GM19438 (cell line): Measurements from ENCODE around the gene SASH3.

ENCODE experiments used
- ATAC-seq: cut with Tn5 transposase; IDR thresholded peaks from one replicate; pipeline ENCODE4 v1.9.1; 2021; ENCODE audit warnings: low read depth; ENCODE audit not compliant: unreplicated experiment

SASH3 gene

DNA sequence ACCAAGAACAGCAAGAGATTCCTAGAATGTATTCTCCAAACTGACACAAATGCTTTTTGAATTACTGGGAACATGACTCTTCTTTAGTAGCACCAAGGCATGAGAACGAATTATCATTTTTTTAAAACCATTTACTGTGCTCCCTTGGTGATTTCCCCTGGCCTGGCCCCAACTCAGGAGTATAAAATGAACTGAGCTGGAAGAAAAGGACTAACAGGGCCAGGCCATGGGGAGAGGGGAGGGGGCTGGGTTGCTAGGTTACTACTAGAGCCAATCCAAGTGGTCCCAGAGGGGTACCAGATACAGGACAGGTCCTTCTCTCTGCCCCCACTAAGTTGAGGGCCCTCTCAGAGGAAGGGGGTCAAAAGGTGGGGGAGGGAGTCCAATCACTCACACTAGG lies 23.1 kb downstream of the SASH3 start:
- ATAC-seq, result no peak

DNA sequence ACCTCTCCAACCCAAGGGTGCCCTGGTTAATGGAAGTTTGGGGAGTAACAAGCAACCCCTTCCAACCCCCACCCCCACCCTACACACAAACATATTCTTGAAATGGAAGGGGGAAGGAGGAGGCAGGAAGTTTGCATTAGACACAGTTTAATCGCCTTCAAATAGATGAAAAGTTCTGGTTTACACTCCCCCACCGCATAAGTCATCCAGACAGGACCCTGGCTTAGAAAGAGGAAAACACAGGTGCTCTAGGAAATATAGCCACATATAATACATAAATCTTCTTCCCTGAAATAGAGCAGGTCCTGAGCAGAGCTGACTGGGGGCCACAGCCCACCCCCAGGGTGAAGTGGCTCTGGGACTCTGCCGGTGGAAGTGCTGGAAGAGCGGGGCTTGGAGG lies 25.1 kb downstream of the SASH3 start:
- no peak for ATAC-seq

DNA sequence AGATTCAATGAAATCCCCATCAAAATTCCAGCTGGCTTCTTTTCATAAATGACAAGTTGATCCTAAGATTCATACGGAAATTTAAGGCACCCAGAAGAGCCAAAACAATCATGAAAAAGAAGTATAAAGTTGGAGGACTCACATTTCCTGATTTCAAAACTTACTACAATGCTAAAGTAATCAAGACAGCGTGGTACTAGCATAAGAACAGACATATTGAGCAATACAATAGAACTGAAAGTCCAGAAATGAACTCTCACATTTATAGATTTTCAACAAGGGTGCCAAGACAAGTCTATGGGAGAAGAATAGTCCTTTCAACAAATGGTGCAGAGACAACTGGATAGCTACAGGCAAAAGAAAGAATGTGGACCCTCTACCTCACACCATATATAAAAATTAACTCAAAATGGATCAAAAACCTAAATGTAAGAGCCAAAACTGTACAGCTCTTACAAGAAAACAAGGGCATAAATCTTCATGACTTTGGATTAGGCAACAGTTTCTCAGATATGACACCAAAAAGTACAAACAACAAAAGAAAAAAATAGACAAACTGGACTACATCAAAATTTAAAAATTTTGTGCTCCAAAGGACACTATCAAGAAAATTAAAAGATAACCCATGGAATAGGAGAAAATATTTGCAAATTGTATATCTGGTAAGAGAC lies 28.5 kb downstream of the SASH3 start:
- no peak for ATAC-seq

DNA sequence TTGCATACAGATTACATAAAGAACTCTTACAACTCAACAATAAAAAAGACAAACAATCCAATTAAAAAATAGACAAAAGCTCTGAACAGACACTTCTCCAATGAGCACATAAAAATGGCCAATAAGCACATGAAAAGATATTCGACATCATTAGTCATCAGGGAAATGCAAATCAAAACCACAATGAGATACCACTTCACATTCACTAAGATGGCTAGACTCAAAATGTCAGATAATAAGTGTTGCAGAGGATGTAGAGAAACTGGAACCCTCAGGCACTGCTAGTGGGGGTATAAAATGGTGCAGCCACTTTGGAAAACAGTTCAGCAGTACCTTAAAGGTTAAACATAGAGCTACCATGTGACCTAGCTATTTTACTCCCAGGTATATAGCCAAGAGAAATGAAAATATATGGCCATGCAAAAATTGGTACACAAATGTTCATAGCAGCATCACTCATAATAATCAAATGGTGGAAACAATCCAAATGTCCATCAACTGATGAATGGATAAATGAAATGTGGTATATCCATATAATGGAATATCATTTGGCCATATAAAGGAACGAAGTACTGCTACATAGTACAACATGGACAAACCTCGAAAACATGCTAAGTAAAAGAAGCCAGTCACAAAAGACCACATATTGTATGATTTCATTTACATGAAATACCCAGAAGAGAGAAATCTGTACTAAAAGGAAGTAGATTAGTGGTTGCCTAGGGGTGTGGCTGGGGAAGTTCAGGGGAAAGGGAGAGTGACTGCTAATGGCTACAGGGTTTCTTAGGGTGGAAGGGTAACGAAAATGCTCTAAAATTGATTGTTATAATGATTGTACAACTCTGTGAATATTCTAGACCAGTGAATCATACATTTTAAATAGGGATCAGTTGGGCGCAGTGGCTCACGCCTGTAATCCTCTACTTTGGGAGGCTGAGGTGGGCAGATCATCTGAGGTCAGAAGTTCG lies 29.4 kb downstream of the SASH3 start:
- no peak for ATAC-seq

DNA sequence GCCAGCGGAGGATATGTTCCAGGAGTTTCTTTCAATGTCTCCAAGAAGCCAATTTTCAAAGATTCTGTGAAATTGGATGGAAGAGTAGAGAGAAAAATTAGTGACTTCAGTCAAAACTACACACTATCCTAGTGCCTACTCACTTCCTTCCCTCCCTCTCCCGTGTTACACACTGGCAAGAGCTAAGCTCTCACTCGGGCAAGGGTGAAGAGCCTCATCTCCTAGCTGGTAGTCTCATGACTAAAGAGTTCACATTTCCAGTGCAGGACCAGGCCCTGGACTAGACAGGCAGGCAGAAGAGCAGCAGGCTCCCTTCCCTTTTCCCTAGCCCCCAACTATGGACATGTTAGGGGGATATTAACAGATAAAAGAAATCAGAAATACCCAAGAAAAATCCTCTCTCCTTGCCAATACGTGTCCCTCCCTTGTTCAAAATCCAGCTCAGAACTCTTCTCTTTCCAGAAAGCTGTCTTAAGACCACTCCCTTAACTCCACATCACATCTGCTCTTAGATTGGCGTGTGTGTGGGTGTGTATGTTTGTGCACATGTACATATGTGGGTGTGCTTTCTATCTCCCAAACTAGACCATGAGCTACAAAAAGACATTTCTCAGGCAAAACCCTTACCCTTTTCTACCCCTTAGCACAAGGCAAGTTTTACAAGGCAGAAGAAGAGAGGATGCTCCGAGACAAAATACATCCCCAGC lies 34.1 kb downstream of the SASH3 start:
- ATAC-seq, result no peak

DNA sequence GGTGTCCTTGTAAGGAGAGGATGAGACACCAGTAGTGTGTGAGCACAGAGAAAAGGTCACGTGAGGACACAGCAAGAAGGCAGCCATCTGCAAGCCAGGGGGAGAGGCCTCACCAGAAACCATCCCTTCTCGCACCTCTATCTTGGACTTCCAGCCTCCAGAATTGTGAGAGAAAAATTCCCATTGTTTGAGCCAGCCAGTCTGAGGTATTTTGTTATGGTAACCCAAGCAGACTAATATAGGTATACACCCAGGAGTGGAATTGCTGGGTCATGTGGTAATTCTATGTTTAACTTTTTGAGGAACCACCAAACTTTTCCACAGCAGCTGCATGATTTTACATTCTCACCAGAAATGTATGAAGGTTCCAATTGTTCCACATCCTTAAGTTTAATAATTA lies 38.4 kb downstream of the SASH3 start:
- no peak for ATAC-seq

DNA sequence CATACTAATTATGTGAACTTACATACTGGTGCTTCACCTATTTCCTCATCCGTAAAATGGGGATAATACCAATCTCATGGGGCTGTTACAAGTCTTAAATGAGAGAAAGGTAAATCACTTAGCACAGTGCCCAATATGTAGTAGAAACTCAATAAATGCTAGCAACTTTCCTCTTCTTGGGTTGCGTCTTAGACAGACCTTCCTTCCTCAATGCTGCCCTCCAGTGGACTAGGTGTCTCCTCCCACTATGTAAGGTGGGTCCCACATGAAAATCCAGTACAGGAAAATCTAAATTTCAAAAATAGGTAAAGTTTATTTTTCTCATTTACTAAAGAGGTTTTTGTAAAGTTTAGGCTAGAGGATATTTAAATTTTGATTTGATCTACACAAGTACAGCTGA lies 43.4 kb downstream of the SASH3 start:
- peak; percentile 85 for ATAC-seq

DNA sequence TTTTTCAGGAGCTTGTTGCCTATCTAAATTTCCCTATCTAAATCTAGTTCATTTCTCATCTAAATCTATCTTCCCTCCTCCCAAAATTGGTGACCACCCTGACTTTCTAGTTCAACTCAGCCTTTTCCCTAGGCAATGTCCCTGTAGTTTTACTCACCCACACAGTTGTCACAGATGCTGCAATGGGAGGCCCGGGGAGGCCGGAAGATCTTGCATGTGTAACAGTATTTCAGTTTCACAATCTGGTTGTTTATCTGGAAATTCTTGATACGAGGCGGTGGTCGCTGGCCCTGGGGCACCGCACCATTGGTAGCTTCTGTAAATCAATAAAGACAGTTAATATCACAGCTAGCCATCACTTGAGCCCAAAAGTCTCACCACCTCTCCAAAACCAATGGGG lies 43.8 kb downstream of the SASH3 start:
- no peak for ATAC-seq

DNA sequence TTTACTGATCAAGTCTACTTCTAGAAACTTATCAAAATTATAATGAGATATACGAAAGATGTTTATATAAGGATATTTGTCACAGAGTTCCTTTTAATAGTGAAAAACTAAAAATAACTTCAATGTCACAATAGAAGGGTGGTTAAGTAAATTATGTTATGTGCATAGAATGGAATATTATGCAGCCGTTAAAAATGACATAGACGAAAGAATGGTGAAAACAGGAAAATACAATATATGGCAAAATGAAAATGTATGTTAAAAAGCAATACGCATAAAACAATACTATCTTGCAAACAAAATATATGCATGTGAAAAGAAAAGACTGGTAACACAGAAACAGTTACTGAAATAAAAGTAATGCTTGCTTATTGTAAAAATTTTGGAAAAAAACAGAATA lies 44.9 kb downstream of the SASH3 start:
- no peak for ATAC-seq

DNA sequence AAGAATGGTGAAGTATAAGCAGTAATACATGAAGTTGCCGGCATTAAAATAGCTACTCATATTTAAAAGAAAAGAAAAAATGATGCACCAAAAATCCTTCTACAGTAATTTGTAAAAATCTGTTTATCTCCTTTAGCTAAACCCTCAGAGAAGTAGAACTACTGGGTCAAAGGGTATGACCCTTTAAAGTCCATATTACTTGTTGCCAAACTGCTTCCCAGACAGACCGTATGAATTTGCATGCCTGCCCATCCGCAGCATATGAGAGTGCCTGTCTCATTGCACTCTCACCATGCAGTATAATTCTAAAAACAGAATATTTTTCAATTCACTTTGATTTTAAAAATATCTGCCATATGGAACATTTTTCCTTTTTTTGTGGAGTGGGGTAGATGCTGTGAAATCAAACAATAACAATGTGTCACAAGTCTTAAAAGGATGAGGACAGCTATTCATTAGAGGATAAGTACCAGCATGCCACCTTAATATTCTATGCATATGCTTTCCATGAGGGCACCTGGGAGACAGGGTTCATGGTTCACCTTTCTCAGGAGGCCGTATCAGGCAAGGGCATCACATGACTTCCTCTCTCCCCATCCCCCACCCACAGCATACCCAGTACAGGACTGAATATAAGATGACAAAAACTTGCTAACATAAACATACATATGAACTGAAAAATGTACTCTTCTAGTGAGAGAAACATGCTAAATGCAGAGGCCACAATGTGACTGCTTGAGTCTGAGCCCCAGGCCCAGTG lies 46.2 kb downstream of the SASH3 start:
- ATAC-seq, result no peak

DNA sequence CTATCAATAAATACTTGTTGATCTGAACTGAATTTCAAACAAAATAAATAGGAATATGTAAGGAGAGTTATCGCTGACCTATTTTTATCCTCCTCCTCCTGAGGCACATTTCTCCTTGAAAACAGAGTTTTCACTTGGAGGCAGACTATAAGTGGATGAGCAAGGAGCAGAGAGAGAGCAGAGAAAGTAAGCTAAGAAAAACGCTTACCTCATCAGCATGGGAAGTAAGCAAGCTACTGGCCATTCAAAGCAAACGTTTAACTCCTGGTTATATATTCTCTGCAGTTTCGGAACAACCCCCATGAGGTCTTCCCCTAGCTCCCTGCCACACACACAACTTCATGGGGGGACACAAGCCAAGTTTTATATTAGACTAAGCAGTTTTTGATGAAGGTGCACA lies 50.7 kb downstream of the SASH3 start:
- ATAC-seq, result no peak

DNA sequence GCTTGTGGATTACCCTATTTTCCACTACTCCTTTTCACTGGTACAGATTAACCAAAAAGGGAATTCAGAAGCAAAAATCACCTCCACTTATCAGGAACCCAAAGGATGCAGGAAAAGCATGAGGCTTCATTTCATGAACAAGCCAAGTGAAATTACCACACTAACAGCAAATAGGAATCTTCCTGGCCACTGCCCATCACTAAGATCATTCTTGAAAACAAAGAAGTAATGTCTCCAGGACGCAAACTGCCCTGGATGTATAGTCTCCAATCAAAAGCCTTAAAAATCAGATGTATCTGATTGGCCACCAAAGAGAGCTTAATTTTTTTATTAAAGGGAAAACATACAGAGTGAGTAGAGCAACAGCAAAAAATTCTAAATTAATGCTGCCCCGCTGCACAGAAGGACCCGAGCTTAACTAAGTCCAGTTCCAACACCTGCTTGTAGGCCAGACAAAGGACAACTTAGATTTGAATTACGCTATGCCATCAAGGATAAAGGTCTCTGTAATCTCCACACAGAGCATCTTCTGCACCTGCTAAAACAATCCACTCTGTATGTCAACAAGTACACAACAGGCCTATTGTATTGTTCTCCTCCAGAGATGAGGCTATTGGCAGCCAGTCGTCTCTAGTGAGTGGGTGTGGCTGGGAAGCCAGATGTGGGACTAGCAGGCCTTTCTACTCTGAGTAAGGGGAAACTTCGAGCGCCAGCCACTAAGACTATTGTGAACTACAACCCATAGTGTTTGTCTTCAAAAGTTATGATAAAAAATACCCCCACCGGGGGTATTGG lies 51.5 kb downstream of the SASH3 start:
- no peak for ATAC-seq

DNA sequence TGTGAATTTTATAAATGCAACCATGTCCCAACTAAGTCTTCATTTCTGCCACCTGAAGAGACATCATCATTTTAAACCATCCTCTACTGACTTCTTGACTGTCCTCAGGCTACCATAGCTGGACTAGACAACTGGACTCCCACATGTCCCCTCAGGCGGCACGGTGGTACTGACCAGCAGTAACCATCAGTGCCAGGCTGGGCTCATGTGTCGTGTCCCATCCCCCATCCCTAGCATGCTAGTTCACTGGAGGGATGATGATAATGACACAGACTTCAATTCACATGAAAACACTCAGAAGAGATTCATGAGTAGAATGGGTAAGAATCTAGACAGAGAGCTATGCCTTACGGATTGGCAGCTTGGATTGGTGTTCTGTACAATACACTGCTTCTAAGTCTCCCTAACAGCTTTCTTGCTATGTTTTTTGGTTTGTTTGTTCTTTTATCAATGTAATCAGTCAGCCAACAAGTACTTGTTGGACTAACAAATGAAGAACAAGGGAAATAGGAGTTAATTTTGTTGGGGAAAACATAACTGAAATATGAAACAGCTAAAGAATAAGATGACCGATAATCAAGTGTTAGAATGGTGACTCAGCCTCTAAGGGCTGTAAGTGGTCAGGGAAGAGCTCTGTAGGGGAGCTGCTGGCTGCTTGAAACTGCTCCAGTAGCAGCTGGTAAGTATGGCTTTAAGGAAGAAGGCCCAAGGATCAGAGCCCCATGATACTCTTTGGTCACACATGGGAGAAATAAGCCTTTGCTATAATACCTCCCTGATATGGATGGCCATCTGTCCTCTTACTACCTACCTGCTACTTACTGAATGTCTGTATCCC lies 53.6 kb downstream of the SASH3 start:
- no peak for ATAC-seq

DNA sequence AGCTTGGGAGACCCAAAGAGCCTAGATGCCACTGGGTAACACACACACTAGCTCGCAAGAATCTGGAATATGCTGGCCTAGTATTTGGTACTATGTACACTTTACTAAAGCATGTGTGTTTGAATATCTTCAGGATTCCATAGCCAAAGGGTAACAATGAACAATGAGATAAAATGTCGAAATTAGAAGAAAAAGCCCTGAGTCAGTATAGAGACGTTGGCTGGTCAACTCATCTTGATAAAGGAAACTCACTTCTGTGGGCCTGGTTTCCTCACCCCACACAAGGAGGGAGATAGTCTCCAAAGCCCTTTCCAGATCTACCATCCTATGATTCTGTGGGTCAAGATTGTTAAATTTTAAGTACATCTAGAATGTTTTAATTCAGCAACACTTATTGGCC lies 57.1 kb downstream of the SASH3 start:
- no peak for ATAC-seq

DNA sequence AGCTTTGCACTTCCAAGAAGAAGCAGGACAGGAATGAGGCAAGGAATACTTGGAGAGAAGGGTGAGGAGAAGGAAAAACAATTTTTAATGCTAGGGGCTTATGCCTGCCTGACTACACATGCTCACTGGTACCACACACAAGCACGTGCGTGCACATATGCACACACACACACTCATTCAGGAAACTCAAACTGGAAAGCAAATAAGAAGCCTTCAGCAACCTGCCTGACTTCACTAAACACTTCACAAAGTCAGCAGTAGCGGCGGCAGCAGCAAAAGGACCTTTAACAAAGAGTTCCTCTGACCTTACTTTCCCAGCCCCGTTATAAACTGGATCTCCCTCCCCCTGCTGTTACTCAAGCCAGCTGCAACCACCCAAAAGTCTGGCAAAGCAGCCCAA lies 60.6 kb downstream of the SASH3 start:
- no peak for ATAC-seq

DNA sequence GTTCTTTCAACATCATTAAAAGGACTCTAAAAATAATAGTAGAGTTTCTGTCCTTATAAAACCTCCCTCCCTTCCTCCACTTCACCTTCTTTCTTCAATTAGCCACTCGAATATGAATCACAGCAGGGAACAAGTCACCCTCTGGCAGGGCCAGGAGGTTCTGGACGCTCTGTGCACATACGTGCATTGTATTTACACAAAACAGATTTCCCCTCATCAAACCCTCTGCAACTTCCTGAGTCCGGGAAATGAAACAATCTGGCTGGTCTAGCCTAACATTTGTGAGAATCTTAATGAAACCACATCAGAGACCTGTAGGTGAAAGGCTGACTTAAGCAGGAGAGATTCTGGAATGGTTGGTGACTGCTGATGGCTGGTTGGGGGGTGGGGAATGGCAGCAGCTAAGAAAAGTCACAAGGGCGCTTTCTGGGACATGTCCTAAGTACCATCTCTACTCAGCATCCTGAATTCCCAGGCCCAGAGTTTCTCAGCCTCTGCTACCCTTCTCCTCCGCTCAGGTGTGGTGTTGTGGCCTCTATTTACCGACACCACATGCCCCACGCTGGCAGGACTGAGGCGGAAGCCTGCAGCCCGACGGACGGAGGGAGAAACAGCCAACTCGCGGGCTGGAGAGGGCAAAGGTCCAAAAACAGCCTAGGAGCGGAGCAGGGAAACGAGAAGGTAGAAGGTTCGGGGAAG lies 62.9 kb downstream of the SASH3 start:
- no peak for ATAC-seq

DNA sequence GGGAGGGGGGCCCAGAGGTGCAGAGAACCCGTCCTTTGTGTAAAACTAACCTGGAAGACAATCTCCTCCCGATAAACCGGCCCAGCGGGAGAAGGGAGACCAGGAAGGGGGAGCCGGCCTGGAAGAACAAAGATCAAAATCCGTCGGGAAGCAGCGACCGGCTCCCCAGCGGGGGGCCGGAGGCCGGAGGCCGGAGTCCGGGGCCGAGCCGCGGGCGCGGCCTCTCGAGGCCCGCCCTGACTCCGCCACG lies 63.4 kb downstream of the SASH3 start:
- ATAC-seq, result no peak

DNA sequence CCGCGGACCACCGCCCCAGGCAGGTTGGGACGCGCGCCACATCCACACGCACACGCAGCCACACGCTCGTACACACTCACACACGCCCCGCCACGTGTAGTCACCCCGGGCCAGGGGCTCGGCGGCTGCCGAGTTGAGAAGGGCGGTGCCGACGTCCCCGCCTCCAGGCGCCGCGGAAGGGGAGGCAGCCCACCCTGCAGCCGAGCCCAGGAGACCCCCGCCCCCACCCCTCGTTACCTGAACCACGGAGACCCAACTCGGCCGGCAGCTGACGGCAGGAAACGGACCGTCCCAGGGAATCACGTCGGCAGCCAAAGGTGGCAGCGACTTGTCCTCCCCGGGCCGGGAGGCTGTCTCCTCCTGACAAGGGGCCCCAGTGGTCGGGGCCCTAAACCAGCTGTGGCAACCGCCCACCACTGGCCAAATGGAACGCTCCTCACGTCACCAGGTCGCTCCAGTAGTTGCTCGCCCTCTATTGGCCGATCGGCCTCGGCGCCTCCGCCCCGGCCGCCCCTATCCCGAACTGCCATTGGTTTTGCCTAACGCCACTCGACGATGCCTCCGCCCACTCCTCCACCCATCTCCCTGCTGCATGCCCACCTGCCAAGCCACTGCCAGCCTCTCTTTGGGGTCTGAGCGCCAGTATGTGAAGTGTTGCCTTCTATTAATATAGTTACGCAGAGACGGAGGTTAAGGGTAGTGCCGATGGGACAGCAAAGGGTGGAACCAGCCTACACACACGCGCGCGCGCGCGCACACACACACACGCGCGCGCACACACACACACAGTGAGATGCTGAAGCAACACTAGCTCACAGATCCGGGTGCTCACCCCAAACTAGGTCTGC lies 63.9 kb downstream of the SASH3 start, which contains the start of gene ZDHHC9:
TSS of gene ZDHHC9 (minus strand) at position 428 of the 848 bp plus-strand sequence. CDS start 1,941 bp downstream, outside the sequence.
- peak; percentile 97 for ATAC-seq
